Activated CD8-positive, alpha-beta memory T cell treated with anti-CD3 and anti-CD28 coated beads, Interleukin-2, amount 50 U/mL, for 4 hours (primary cell): ENCODE results near the gene YY1AP1.
"Not testable (repeated sequence)": the region's sequence is repeated elsewhere in the genome, so short reads cannot be mapped to it uniquely, and the experiment has no call there.

Experiments
- DNase-seq: peaks from one replicate; pipeline ENCODE4 v3.0.0-alpha.2; 2020

The YY1AP1 gene

DNA sequence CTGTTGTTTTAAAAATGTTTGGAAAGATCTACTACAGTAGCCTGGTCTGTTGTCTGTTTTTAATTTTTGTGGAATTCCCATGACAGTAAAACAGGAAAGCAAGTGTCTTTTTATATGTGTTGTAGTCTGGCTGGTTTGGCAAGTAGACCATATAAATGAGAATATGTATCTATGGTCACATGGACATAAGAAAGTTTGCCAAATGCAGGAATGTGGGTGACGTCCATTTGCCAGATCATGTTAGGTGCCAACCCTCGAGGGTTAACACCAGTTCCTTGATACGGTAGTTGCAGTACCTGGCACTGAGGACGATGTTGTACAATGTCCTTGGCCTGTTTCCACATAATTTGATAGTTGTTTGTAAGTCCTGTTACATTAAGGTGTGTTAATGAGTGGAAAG, 6.5 kb upstream of the YY1AP1 start:
- DNase-seq: no peak

GRCh38 chr1:155694167-155694566, 5.6 kb upstream of the YY1AP1 start:
- no peak for DNase-seq

GRCh38 chr1:155691992-155692528, 3.5 kb upstream of the YY1AP1 start:
- no peak for DNase-seq

DNA sequence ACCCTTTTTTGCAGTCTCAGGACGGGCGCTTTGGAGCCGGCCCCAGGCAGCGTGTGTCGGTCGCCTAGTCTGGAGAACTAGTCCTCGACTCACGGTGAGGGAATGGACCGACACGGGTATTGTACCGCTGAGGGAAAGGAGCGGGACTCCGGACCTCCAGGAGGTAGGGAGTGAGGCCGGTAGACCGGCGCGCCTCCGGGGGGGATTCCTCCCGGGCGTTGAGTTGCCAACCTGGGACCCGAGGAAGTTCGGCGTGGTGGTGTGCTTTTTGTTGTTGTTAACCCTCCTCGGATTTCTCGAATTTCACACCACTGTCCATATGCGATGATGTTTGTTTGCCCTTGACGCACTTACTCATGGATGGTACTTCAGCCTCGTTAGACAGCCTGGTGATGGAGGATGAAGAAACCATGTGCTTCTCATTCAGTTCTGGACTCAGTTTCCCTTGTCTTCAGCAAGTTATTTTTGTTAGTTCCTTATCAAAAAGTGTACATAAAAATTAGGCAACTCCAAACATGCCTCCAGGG, 570 bp upstream of the YY1AP1 start, which contains the start of gene DAP3:
TSS of gene DAP3 (plus strand) at position 11 of the 527 bp plus-strand sequence. CDS start 20,689 bp downstream, outside the sequence.
- not testable (repeated sequence) for DNase-seq

DNA sequence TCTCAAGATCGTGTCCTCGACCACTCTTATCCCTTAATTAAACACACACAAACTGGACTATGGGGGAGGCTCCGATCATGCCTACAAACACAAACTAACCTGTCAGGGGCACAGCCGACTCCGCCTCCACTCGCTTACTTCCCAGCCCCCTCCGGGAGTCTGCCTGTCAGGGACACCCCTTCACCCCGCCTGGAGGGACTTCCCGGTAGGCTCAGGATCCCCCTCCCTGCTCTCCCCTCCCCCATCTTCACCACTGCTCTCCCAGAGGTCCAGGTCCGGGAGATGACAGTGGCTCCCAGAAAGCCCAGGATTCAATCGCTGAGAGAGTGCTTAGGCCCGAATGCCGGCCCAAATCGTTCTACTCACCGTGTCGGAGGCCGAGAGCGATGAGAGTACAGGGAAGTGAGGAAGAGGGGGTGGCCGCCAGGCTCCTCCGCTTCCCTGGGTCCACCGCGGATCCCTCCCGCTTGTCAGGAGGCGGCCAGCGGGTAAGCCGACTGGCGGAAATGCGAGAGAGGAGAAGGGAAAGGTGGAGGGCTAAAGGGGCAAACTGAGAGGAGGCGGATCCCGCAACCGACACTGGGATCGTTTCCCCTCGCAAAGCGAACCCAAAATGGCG, 760 bp downstream of the YY1AP1 start:
- not testable (repeated sequence) for DNase-seq

DNA sequence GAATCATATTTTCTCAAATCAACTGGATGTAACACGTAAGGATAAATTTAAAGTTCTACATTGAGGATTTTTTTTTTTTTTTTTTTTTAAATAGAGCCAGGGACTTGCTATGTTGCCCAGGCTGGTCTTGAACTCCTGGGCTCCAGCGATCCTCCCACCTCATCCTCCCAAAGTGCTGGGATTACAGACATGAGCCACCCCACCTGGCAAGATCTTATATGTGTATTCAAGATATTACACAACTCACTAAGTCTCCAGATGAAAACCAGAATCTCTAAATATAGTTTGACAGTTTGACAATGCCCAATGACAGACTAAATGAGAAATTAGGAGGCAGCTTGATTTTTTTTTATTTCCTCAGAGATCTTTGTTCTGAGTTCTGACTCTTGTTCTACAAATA, 6.8 kb downstream of the YY1AP1 start:
- DNase-seq: no peak

DNA sequence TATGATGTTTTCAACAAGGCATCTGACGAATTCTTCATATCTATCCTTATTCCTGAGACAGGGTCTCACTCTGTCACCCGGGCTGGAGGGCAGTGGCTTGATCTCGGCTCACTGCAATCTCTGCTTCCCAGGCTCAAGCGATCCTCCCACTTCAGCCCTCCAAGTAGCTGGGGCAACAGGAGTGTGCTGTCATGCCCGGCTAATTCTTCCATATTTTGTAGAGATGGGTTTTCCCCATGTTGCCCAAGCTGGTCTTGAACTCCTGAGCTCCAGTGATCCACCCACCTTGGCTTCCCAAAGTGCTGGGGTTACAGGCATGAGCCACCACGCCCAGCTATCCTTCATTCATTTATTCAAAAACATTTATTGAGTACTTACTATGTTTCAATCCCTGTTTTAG, 8.0 kb downstream of the YY1AP1 start:
- DNase-seq: no peak

DNA sequence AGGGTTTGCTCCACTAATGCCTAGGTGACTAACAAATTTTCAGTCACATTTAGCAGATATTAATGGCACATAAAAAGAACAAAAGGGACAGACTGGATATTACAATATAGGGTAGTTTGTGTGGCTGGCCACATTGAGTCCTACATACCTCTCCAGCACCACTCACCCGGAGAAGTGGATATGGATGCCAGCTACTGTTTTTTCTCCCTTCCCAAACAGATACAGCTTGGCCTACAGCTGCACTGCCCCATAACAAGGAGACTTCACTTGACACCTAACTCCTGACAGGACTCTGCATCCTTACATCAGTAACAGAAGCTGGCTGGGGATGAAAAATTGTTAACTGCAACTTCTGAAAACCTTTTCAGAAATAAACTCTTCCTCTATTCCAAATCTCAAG, 9.6 kb downstream of the YY1AP1 start:
- not testable (repeated sequence) for DNase-seq

- no peak for DNase-seq
These were observed 10.5 kb downstream of the YY1AP1 start for GRCh38 chr1:155678027-155678426.

GRCh38 chr1:155673003-155673402, 15.6 kb downstream of the YY1AP1 start:
- DNase-seq: no peak

GRCh38 chr1:155671750-155672149, 16.8 kb downstream of the YY1AP1 start:
- DNase-seq: no peak

- DNase-seq: no peak
These were observed 19.1 kb downstream of the YY1AP1 start for GRCh38 chr1:155669233-155670162.

DNA sequence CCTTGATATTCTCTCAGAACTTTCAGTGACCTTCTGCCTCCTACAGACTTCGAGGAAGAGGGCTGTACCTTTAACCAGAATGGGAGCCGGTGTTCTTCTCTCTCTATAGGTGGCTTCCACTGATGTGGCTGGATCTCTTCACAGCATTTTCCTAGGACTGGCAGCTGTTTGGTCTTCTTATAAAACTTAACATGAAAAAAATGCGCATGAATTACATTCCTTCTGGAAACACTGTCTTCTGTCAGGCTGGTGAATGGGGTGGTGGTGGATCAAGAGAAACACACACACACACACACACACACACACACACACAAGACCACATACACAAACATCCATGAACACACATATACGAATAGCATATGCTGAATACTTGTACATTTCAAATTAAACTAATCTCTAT, 27.3 kb downstream of the YY1AP1 start:
- DNase-seq: not testable (repeated sequence)

DNA sequence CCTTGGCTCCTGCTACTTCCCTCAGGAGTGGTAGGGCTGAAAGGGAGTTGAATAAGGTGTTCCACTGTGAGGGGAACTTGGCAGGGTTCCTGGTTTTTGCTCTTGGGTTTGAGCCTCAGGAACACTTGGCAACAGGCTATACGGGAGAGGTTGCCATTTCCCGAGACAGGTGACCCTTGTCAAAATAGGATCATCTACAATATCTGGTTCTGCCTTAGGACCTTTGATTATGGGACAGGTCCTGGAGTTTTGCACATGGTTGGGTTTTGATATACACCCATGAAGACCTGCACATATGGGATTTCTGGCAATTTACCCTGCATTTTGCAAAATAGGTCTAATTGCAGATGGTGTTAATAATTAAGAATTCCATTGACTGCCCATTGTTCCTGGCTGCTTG, 31.1 kb downstream of the YY1AP1 start:
- no peak for DNase-seq

DNA sequence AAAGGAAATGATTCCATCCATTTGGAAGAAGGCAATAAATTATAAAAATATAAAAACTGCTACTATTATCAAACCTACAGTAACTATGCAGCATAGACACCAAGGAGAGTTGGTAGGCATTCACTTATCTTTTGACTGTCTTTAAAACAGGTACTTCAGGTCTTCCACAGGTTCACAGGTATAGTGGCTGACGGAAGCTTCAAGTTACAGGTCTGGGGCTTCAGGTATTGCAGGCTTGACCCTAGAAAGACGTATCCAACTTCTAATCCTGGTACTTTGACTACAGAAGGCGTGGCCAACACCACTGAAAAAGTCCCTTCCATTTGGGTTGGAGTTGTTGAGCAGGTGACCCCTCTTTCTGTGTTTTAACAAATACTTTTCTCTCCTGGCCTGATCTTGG, 35.6 kb downstream of the YY1AP1 start:
- no peak for DNase-seq

GRCh38 chr1:155651861-155652661, 36.5 kb downstream of the YY1AP1 start:
- DNase-seq: no peak

GRCh38 chr1:155650231-155650757, 38.3 kb downstream of the YY1AP1 start:
- DNase-seq: no peak

DNA sequence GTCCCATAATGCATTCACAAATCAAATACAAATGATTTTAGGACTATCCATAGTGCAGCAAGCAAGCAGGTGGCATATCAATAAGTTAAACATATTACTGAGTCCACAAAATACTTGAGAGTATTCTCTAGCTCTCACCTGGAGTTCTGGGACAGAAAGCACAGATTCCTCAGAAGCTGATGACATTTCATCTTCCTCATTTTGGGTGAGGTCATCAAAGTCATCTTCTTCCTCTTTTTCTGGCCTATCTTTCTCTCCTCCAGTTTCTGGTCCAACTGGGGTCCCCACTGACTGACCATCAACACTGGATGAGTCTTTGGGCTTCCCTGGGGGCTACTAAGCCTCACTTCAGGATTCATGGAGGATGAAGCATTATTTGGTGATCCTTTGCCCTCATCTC, 38.9 kb downstream of the YY1AP1 start:
- DNase-seq: no peak

DNA sequence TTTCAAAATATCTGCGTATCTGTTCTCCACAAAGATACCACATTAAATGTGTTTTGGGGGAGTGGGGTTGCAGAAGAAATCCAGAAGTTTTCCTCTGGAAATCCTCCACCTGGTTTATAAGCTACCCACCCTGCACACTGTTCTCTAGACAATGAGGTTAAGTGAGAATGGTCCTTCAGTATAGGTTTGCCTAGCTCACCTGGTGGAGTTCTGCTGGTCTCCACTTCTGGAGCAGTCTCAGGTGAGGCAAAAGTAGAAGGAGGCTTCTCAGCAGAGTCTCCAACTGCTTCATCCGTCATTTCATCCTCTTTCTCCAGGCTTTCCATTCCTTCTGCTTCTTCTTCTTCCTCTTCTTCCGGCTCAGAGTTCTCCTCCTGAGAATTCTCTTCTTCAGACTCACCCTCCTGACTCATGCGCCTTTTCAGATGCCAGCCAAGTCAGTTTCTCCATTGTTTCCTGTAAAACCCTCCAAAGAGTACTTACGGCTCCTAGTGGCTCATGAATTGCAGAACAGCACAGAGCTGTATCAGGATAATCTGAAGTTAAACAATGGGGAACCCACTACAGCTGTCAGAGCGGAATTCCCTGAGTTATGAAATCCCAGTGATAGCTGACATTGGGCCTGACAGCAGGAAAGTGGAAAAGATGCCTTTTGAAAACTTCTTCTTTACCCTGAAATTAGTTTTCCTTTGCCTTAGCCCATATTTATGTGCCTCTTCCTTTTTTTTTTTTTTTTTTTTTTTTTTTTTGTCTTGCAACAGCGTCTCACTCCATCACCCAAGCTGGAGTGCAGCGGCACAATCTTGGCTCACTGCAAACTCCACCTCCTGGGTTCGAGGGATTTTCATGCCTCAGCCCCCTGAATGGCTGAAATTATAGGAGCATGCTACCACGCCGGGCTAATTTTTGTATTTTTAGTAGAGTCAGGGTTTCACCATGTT, 40.1 kb downstream of the YY1AP1 start:
- DNase-seq: no peak

DNA sequence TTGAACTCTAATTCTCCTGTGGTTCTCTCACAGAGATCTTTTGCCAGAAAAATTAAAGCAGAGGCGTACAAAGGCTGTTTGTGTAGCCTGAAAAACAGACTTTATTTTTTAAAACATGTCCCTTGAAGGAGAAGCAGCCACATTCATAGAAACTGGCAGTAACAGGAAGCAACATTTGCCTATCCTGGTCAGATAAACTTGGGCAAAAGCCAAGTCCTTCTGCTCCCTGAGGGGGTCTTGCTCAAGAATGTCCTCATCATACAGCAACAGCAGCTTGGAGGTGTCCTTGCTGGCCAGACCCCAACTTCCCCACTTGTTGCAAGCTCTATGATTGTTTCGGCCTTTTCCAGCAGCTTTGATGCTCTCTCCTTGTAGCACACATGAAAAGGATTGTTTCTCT, 42.3 kb downstream of the YY1AP1 start:
- DNase-seq: no peak

DNA sequence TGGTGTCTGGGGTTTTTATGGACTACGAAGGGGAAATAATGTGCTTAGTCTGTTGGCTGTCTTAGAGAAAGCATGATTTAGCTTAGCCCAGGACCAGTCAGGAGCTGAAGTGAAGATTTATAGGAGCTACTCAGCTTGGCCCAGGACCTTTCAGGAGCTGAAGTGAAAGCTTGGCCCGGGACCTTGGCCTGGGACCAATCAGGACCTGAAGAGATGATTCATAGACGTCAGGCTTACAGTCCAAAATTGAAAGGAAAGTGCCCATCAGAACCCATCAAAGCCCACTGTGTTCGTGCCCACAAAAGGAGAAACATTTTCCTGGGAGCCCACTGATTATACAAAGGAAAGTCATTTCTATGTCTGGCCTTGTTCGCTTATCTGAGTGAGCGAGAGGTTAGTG, 42.9 kb downstream of the YY1AP1 start:
- DNase-seq: no peak
